Endothelial cell of umbilical vein (primary cell): Measurements from ENCODE around the gene FAM193B.

Experiments
- CTCF ChIP-seq, 2 donors: IDR thresholded peaks; 1 replicate in 1 of 2; 2 replicates in 1 of 2; pipeline ENCODE4 v1.5.1; 2011; ENCODE audit warnings: low read length in 2 of 2, mild to moderate bottlenecking in 2 of 2, moderate library complexity in 2 of 2, control low read depth in 1 of 2, inconsistent platforms in 1 of 2, low read depth in 1 of 2; ENCODE audit not compliant: insufficient read depth in 1 of 2; ENCODE audit errors: extremely low read depth in 1 of 2
- EZH2 ChIP-seq: IDR thresholded peaks from 2 replicates; pipeline ENCODE4 v1.6.1; 2012; ENCODE audit warnings: borderline replicate concordance, low read depth, mild to moderate bottlenecking, moderate library complexity, low read length, inconsistent platforms; ENCODE audit not compliant: severe bottlenecking
- FOS ChIP-seq: IDR thresholded peaks from 2 replicates; pipeline ENCODE4 v1.6.1; 2011; ENCODE audit warnings: mild to moderate bottlenecking, low read length, moderate library complexity, borderline replicate concordance; ENCODE audit not compliant: insufficient read depth
- GATA2 ChIP-seq: IDR thresholded peaks from 2 replicates; pipeline ENCODE4 v1.7.0; 2011; ENCODE audit warnings: low read depth, mild to moderate bottlenecking, moderate library complexity, mixed read lengths, low read length; ENCODE audit not compliant: insufficient read length, insufficient read depth
- JUN ChIP-seq: IDR thresholded peaks from 2 replicates; pipeline ENCODE4 v1.6.1; 2011; ENCODE audit warnings: borderline replicate concordance, low read depth; ENCODE audit not compliant: insufficient read length, insufficient read depth
- MAX ChIP-seq: IDR thresholded peaks from 2 replicates; pipeline ENCODE4 v1.6.1; 2011; ENCODE audit not compliant: insufficient read depth, insufficient read length
- MYC ChIP-seq: IDR thresholded peaks from one replicate; pipeline ENCODE4 v1.6.1; 2011; ENCODE audit warnings: mild to moderate bottlenecking, low read depth, low read length
- POLR2A ChIP-seq: IDR thresholded peaks from 2 replicates; pipeline ENCODE4 v1.6.1; 2012; ENCODE audit warnings: low read depth, mild to moderate bottlenecking, control low read depth, low read length
- POLR2AphosphoS5 ChIP-seq: IDR thresholded peaks from 2 replicates; pipeline ENCODE4 v1.6.1; 2012; ENCODE audit warnings: low read depth, mild to moderate bottlenecking, control low read depth, low read length, moderate library complexity; ENCODE audit not compliant: insufficient read depth

- TF ChIP-seq CTCF (IDR thresholded peaks at IDR 0.05; ENCODE audit: extremely low read depth in 1 of 2, insufficient read depth in 1 of 2, low read depth in 1 of 2, low read length in 2 of 2) (no peak), JUN (no peak), MYC (no peak), MAX (no peak), EZH2 (no peak), POLR2A (no peak), FOS (no peak), GATA2 (no peak), POLR2AphosphoS5 (no peak)
Measured at GRCh38 chr5:177578316-177578715, 24.0 kb upstream of the FAM193B start.
